Right atrium auricular region (tissue), 2 donors: ENCODE results near the gene FAM180A. TPM values are rescaled to one million over a fixed set of nuclear protein-coding genes. Genes with fewer than 3 reads are reported as not detected.

Experiments
- DNase-seq: peaks from one replicate; pipeline ENCODE4 v3.0.0-alpha.2; 2019; ENCODE audit warnings: low spot score
- H3K27ac ChIP-seq, 2 donors: fragments of 200-600 bp; sonication (generic); 1 replicate in 1 of 2; 2 replicates in 1 of 2; pipeline ENCODE4 v1.5.1; 2016 to 2019
- H3K27me3 ChIP-seq, 2 donors: fragments of 200-600 bp; sonication (generic); one replicate each; pipeline versions ENCODE4 v1.5.1 to v1.6.0; 2017 to 2019
- H3K36me3 ChIP-seq: fragments of 200-600 bp; sonication (generic); one replicate; pipeline ENCODE4 v1.5.1; 2016
- H3K4me1 ChIP-seq, 2 donors: fragments of 200-600 bp; sonication (generic); one replicate each; pipeline versions ENCODE4 v1.5.1 to v1.6.0; 2017 to 2019
- H3K4me3 ChIP-seq, 2 donors: fragments of 200-600 bp; sonication (generic); 1 replicate in 1 of 2; 2 replicates in 1 of 2; pipeline ENCODE4 v1.5.1; 2017 to 2019; ENCODE audit warnings: mild to moderate bottlenecking in 1 of 2, moderate library complexity in 1 of 2
- H3K9me3 ChIP-seq, 2 donors: fragments of 200-600 bp; sonication (generic); one replicate each; pipeline ENCODE4 v1.5.1; 2019
- CTCF ChIP-seq, 2 donors: fragments of 200-600 bp; sonication (generic); IDR thresholded peaks; one replicate each; pipeline ENCODE4 v1.5.1; 2019; ENCODE audit warnings: antibody characterized with exemption in 2 of 2
- total RNA-seq, 2 donors: library from RNA; depleted of rRNA; stranded (reverse); fragments of >200 nt; gene quantifications; one replicate each; pipeline ENCODE4 v1.1.0, GENCODE V29; 2016

FAM180A gene
- total RNA-seq, 2 donors from 2014 or later, result 4.0 to 5.9 TPM

GRCh38 chr7:135707570-135707966 lies 41.0 kb downstream of the FAM180A start:
- H3K4me1 ChIP-seq, result peaks cover 0 to 10% of the 10 kb centered on the region in 2 donors
- no peaks in the 10 kb centered on the region for H3K36me3 ChIP-seq
- DNase-seq, result no peak
- H3K4me3 ChIP-seq, result no peak overlapping the region
- no peak for TF ChIP-seq CTCF (IDR thresholded peaks at IDR 0.05)
- H3K9me3 ChIP-seq, result no peaks in the 10 kb centered on the region
- no peak overlapping the region for H3K27ac ChIP-seq
- no peaks in the 10 kb centered on the region for H3K27me3 ChIP-seq

GRCh38 chr7:135706858-135707569 lies 41.6 kb downstream of the FAM180A start:
- H3K27me3 ChIP-seq, result no peaks in the 10 kb centered on the region
- H3K4me1 ChIP-seq, result peaks cover 0 to 6% of the 10 kb centered on the region in 2 donors
- no peaks in the 10 kb centered on the region for H3K9me3 ChIP-seq
- H3K4me3 ChIP-seq, result no peak overlapping the region
- TF ChIP-seq CTCF (IDR thresholded peaks at IDR 0.05), result no peak
- H3K36me3 ChIP-seq, result no peaks in the 10 kb centered on the region
- H3K27ac ChIP-seq, result no peak overlapping the region
- no peak for DNase-seq

DNA sequence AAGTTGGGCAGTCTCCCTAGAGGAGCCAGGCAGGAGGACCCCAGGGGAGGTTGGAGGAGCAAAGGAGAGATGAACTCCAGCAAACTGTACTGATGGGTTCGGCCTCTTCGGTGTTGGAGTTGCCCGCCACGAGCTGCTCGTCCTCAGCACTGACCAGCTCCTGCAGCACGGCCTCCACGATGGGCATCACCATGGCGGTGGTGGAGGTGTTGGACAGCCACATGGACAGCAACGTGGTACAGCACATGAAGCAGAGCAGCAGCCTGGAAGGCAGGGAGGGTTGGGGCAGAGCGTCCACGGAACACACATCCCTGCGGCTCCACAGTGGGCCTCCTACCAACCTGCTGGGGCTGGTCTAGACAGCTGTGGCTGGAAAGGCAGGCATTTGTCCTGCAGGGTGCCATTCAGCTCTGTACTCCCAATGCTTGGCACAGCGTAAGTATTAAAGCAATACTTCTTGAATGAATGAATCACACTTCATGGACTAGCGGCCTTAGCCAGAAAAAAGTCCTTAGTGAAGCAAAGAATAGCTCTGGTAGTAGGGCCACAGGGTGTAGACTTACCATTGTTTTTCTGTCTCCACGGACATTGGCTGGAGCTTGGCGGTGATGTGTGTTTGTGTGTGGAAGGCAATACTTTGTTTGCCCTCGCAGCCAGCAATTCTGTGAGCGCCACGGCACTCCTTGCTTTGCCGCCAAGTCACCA lies 42.4 kb downstream of the FAM180A start:
- Histone ChIP-seq H3K27ac (no peak overlapping the region), H3K4me1 (peaks cover 0 to 6% of the 10 kb centered on the region in 2 donors), H3K4me3 (no peak overlapping the region), H3K27me3 (no peaks in the 10 kb centered on the region), H3K9me3 (no peaks in the 10 kb centered on the region), H3K36me3 (no peaks in the 10 kb centered on the region)
- no peak for DNase-seq
- TF ChIP-seq CTCF (IDR thresholded peaks at IDR 0.05), result no peak

DNA sequence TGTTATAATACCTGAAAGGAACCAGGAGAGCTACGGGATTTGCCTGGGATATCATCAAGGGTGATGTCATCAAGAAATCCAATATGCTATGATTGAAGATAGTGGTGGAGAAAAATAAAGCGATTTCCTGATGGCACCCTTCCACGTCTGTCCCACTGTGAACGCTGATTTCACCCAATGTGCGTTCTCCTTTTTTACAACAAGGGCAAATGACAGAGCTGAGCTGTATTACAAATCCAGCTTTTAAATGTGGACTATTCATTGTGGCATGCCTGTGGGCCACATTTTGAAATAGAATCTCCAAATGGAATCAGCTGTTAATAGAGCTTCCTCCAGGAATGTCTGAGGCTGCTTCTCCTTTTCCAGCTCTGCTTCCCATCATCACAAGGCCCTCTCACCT lies 43.9 kb downstream of the FAM180A start:
- H3K27ac ChIP-seq, result no peak overlapping the region
- peaks cover 6% of the 10 kb centered on the region for H3K36me3 ChIP-seq
- H3K9me3 ChIP-seq, result no peaks in the 10 kb centered on the region
- TF ChIP-seq CTCF (IDR thresholded peaks at IDR 0.05), result no peak
- DNase-seq, result no peak
- H3K4me3 ChIP-seq, result no peak overlapping the region
- H3K4me1 ChIP-seq, result peaks cover 0 to 6% of the 10 kb centered on the region in 2 donors
- no peaks in the 10 kb centered on the region for H3K27me3 ChIP-seq

- Histone ChIP-seq H3K4me1 (peaks cover 0 to 6% of the 10 kb centered on the region in 2 donors), H3K36me3 (peaks cover 6% of the 10 kb centered on the region), H3K9me3 (no peaks in the 10 kb centered on the region), H3K27me3 (no peaks in the 10 kb centered on the region), H3K4me3 (no peak overlapping the region), H3K27ac (no peak overlapping the region)
- no peak for TF ChIP-seq CTCF (IDR thresholded peaks at IDR 0.05)
- DNase-seq, result no peak
These were observed 44.5 kb downstream of the FAM180A start for GRCh38 chr7:135704074-135704473.
